ENCODE measurements around the gene FBP2. TPM values are rescaled to one million over a fixed set of nuclear protein-coding genes. Genes with fewer than 3 reads are reported as not detected.

Gene FBP2
- total and polyA plus RNA-seq, 2 of the 8 experiments (the other 6 are each of a cell fraction or from before 2014, with no cell fraction given): not detected

GRCh38 chr9:94623253-94623652 is 29.6 kb upstream of the FBP2 start (continued):
- TF ChIP-seq RAD21 (IDR thresholded peaks at IDR 0.05 in 1 of 2, conservative IDR thresholded peaks at IDR 0.05 in 1 of 2; ENCODE audit: low read depth in 2 of 2, low read length in 2 of 2) (peak; percentile 44 to 65), POU5F1 (IDR thresholded peaks at IDR 0.05; ENCODE audit: low read depth, low read length) (no peak), CTBP2 (IDR thresholded peaks at IDR 0.05; ENCODE audit: borderline replicate concordance, insufficient read depth, insufficient read length, low read length) (no peak), CBX8 (IDR thresholded peaks at IDR 0.05; ENCODE audit: borderline replicate concordance, low read depth, low read length) (no peak), TCF12 (IDR thresholded peaks at IDR 0.05; ENCODE audit: low read depth, low read length) (no peak), CREB1 (IDR thresholded peaks at IDR 0.05) (no peak; the same call in 1 of the 2 replicates), SP1 (IDR thresholded peaks at IDR 0.05; ENCODE audit: low read depth, low read length) (no peak), EP300 (IDR thresholded peaks at IDR 0.05; ENCODE audit: borderline replicate concordance in 1 of 2, low read depth in 2 of 2, low read length in 2 of 2) (no peak), CHD2 (IDR thresholded peaks at IDR 0.05; ENCODE audit: low read length) (no peak), CTCF (IDR thresholded peaks at IDR 0.05; ENCODE audit: control extremely low read depth in 1 of 3, insufficient read depth in 1 of 3, low read depth in 1 of 3, low read length in 3 of 3) (peak; percentile 69 to 77 (median 70)), HDAC2 (IDR thresholded peaks at IDR 0.05; ENCODE audit: borderline replicate concordance in 1 of 2, low read depth in 2 of 2, low read length in 2 of 2) (no peak), RBBP5 (IDR thresholded peaks at IDR 0.05; ENCODE audit: borderline replicate concordance, low read depth, low read length) (no peak), MAX (IDR thresholded peaks at IDR 0.05) (peak; percentile 89)

All from H1 (cell line).